Activated CD8-positive, alpha-beta memory T cell treated with anti-CD3 and anti-CD28 coated beads, Interleukin-2, amount 50 U/mL, for 1 hour (primary cell): ENCODE measurements around the gene CPNE6.

Experiments used
- DNase-seq: peaks from one replicate; pipeline ENCODE4 v3.0.0-alpha.2; 2020; ENCODE audit errors: extremely low read depth

The CPNE6 gene

DNA sequence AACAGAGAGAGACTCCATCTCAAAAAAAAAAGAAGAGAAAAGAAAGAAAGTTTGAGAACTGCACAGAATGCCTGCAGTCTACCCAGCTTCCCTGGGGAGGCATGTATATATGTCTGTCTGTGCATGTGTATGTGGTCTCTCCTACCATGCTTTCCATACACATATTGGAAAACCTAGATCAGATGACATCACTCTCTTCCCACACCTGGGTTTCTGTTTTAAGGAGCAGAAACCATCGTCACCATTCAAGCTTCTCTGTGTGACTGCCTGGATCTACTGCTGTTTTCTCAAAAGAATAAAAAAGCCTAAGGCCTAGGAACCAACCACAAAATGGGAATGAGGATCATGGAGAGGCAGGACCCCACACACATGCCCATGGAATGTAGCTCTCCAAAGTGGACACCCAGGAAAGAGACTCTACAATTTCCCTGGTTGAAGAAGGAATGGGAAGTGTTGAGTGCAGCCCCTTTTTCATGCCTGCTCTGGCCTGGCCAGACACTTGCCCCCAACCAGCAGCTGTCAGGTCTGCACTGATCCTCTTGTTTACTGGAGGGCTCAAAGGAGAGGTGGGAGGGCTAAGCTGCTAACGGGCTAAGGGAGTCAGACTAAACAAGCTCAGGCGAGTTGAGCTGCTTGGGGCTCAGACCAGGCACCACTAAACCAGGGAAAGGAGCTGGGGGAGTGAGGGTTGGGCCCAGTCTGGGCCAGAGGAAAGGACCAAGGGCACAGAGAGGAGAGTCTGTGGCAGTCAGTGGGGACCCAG, 15.0 kb downstream of the CPNE6 start:
- DNase-seq: no peak

DNA sequence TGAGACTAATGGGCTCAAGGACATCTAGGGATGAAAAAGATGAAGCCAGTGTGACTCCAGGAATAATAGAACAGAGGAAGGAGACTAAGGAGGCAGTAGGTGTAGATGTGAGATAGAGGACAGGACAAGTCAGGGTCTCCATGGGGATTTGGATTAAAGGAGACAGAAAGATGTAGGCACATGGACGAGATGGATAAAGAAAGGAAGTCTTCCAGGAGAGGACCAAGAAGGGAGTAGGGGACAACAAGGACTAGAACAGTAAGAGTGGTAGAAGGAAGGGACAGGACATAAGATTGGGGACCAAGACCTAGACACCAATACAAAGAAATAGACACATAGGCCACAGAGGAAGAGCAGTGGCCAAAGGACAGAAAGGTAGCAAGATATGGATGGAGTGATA, 15.6 kb downstream of the CPNE6 start:
- DNase-seq: no peak

DNA sequence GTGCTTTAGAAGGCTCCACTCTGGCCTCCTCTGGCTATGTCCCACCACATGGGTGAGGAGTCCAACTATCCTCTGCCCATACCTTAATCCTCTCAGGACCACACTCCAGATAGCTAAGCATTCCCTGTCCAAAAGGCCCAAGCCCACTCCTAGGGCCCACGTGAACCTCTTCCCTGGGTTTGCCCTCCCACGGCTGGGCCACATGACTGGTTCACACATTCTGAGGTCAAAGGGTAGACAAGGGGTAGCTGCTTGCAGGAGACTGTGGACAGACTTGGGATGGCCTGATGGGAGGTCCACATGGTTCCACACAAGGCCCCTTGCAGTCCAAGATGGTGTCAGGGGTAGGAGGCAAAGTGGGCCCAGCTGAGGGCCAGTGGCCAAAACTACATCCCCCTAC, 16.7 kb downstream of the CPNE6 start:
- no peak for DNase-seq

DNA sequence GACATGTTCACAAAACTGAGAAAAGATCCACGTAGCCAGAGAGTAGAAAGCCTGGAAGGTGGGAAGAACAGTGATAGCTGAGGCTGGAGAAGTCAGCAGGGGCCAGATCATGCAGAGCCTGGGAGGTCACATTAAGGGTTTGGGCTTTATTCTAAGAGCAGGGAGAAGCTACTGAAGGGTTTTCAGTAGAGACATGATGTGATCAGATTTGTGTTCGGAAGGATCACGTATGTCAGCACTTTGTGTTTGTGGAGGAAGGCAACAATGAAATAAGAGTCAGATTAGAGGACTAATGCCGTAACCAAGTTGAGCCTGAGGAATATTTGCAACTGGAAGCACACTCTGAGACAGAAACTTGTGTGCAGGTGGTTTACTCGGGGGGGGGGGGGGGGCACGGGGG, 18.5 kb downstream of the CPNE6 start:
- no peak for DNase-seq

DNA sequence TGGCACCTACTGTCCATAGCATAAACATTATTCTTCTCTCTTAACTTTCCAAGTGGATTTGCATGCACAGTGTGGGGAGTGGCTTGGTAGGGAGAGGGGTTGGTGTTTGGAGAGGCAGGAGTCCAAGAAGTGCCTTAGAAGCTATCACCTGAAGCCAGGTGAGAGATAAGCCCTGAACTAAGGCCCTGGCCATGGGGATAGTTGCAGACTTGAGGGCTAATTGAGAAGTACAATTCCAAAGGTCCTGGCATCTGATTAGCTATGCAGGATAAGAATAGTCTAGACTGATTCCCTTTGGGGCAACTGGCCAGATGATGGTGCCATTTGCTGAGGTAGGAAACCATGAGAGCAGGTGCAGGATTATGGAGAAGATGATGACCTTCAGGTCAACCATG, 20.7 kb downstream of the CPNE6 start:
- DNase-seq: no peak

DNA sequence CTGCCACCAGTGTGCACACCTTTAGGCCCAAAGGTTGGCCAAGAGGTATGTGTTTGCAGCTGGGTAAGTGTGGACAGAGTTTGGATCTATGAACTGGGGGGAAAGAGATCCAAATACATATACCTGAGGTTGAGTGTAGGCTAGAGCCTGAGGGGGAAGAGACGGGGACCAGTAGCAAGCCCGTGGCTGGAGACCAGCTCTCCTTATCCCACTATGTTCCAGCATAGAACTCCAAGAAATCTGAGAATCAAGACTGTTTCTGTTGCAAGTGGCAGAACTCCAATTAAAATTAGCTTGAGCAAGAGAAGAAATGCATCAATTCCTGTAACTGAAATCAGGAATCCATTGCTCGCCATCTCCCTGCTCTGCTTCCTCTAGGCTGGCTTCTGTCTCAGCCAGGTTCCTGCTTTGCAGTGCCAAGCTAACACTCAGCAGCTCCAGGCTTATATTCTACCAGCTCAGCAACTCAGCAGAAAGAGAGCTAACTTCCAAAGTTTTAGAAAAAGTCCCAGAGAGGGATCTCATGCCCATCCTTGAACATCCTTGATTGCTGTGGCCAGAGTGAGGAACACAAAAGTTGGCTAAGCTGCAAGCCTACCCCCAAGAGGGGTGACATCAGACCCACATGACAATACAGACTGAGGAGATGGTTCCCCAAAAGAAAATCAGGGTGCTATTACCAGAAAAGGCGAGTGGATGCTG, 21.3 kb downstream of the CPNE6 start:
- no peak for DNase-seq

DNA sequence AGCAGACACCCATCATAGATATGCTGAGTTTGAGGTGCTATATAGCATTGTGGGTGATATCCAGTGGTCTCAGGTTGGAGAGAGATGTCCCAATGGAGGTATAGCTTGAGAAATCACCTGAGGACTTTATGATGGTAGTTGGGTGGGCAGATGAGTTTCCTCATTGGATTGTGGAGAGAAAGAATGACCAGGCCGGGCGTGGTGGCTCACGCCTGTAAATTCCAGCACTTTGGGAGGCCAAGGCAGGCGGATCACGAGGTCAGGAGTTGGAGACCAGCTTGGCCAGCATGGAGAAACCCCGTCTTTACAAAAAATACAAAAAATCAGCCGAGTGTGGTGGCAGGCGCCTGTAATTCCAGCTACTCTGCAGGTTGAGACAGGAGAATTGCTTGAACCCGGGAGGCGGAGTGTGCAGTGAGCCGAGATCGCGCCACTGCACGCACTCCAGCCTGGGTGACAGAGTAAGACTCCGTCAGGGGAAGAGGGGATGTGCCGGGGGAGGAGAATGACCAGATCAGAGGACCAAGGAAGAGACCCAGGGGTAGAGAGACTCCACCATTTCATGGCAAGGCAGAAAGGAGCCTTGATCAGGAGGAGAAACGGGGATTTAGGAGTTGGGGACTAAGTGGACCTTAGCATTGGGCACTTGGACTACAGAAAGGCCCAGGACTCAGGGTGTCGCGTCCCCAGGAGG, 22.0 kb downstream of the CPNE6 start:
- DNase-seq: no peak

DNA sequence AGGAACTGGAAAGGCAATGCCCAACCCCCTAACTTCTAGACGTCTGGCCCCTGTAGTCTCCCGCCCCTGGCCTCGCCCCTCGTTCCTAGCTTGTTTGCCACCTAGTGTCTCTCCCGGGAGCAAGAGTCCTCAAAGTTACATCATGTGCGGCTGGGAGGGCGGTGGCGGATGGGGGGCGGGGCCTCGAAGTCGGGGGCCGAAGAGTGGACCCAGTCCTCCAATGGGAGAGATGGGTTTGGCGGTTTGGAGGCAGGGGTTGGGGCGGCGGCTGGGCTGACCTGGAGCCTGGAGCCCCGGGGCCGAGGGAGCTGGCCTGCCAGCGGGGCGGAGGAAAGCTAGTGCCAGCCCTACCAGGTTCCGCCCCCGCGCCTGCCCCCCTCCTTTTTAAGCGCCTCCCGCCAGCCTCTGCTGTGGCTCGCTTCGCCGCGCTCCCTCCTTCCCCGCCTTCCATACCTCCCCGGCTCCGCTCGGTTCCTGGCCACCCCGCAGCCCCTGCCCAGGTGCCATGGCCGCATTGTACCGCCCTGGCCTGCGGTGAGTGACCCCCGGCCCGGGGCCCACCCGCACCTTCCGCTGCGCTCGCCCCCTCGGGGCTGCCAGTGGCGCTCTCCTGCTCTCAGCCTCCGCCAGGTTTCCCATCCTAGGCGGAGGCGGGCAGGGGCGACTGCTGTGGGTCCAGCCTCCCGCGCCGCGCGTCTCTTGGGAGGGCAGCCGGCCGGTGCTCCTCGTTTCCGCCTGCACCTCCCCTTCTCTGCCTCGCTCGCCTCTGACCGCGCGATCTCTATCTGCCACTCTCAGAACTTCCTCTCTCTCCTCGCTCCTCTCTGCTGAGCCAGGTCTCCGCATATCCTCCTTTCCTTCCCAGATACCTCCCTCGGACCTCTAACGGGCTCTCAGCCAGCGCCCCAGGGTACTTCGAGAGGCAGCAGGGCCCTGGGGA, 22.8 kb downstream of the CPNE6 start, which contains the start of gene PCK2:
Gene PCK2 (plus strand): TSS at position 411 of the 940 bp plus-strand sequence. CDS start 95 bp downstream, at position 506.
- DNase-seq: no peak

DNA sequence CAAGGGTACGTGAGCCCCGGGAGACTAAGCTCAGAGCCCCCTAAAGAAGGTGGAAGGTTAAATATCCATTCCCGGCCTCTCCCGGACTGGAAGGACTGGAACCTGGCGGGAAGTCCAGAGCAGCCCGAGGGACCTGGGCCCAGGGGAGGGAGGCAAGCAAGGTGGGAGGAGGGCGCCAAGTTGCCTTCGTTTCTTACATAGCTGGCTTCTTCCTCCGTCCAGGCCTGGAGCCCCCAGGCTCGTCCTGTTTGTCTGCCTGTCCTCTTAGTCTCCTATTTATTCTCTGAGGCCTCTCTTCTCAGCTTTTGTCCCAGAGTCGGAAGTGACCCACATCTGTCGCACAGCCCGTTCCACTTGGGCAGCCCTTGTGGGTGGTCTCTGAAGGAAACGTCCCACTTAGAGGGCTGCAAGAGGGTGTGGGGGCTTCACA, 23.5 kb downstream of the CPNE6 start:
- DNase-seq: no peak

DNA sequence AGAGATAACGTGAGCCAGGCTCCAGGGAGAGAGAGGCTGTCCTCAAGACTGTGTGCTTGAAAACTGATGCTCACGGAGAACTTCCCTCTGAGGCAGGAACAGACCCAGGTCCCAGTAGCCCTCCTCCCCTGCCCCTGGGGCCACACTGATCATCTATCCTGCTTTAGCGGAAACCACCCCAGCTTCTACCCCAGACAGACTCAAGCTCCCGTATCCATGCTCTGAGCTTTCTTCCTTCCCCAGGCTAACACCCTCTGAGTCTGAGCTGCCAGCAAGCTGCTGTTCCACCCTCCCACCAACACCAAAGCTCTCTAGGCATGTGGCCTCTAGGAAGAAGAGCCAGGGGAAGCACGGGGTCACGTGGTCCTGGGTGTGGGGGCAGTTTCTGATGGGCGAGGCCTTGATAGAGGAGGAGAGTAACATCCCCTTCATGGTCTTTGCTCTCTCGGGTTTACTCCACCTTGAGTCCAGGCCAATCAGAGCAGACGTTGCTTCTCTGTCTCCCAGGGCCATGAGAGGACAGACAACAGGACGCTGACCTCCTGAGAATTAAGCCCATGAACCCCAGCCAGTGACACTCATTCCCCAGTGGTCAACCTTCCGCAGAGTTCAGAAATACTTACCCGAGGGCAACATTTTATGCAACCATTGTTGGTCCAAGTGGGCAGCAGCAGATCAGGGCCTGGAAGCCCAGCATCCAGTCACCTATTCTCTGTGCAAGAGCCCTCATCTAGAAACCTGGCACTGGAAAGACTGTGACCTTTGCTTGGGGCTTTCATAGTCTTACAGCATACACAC, 24.1 kb downstream of the CPNE6 start:
- no peak for DNase-seq

DNA sequence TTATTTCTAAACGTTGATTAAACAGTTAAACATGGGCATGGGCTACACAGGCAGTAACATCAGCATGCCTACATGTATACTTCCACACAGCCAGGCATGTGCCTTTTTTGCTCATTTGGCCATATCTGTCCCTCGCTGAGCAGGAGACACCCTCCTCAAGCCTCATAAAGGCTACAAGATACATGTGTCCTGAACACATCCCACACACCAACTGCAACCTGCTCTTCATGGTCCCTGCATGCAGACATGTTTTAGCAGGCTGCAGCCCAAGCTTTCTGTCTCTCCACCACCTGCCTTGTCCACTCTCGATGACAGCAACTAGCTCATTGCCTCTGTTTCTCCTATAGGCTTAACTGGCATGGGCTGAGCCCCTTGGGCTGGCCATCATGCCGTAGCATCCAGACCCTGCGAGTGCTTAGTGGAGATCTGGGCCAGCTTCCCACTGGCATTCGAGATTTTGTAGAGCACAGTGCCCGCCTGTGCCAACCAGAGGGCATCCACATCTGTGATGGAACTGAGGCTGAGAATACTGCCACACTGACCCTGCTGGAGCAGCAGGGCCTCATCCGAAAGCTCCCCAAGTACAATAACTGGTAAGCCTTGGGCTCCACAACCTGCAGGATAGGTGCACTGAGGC, 25.3 kb downstream of the CPNE6 start:
- DNase-seq: no peak

DNA sequence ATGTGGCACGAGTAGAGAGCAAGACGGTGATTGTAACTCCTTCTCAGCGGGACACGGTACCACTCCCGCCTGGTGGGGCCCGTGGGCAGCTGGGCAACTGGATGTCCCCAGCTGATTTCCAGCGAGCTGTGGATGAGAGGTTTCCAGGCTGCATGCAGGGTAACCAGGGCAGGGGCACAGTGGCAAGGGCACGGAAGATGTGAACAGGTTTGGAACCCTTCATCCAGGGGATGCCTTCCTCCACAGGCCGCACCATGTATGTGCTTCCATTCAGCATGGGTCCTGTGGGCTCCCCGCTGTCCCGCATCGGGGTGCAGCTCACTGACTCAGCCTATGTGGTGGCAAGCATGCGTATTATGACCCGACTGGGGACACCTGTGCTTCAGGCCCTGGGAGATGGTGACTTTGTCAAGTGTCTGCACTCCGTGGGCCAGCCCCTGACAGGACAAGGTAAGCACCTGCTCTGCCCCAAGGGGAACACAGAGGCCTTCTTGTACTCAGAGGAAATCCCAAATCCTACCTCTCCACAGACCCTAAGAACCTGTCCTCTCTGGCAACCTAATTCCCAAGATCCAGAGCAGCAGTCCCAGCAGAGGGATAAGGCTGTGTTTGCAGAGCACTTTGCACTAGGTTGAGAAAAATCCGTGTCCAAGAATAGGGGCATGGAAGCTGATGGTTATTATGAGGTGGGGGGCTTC, 27.0 kb downstream of the CPNE6 start:
- no peak for DNase-seq

DNA sequence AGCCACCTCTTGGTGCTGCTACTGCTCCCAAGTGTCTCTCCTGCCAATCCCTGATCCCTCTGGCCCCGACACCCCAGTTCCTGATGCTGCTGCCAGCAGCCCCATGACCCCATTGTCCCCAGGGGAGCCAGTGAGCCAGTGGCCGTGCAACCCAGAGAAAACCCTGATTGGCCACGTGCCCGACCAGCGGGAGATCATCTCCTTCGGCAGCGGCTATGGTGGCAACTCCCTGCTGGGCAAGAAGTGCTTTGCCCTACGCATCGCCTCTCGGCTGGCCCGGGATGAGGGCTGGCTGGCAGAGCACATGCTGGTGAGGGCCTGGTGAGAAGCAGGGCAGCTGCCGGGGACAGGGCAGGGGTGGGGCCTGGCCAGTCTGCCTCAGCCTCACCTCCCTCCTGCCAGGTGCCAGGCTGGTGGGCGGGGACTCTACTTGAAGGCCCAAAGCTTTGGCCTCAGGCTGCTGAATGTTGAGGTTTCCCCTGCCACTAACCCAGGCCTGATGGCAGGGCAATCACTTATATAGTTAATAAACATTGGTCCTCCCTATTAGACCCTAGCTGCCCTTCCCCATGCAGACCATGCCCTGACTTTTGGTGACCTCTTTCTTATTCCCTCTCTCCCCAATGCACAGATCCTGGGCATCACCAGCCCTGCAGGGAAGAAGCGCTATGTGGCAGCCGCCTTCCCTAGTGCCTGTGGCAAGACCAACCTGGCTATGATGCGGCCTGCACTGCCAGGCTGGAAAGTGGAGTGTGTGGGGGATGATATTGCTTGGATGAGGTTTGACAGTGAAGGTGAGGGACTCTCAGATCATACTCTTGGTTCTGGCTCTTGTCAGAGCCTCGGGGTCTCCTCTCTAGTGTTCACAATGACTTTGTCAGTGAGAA, 27.8 kb downstream of the CPNE6 start:
- DNase-seq: no peak

DNA sequence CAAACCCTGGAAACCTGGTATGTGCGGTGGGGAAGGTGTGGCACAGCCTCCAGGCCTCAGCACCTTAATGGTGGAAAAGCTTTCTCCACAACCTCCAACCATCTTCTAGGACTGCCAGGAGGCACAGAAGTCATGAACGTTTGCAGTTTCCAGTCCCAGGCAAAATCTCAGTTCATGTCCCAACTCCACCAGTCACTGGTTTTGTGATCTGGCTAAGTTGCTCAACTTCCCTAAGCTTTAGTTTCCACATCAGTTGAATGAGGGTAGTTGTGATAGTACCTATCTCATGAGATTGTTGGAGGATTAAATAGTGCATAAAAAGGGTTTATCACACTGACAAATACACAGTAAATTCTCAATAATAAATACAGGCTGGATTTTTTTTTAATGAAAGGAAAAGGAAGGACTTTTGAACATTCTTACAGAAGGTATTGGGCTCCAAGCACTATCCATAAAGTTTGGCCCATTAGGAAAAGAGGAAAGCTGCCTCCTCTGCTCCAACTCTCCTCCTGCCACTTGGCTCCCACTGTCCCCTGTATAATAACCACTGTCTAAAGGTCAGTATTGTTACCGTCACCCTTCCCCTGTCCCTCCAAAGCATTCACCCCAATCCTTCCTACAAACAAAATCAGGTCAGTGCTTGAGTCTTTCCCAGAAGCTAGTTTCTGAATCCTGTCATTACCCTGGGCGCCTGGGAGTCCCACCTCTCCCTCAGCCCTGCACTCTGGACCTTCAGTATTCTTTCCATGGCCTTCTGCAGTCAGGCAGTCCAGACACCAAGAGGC, 29.0 kb downstream of the CPNE6 start:
- no peak for DNase-seq

DNA sequence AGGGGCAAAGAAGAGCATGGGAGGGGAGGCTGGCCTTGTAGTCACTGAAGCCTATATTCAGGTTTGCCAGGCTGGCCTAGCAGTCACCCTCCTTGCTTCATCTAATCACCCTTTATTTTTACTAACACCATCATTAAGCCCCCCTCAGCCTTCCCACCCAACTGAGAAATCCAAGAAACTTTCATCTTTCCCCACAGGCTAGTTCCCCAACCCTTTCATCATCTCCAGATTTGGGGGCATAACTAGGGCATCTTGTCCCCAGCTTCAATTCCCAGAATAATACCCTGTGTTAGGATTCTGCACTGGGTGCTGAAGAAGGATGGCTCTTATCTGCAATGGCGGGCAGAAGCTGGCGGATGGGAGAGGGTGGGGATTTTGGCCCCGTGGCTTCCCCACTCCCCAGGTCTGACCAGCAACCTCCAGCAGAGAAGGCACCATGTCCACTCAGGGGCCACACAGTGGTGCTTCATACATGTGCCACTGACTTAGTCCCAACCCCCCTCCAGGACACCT, 29.7 kb downstream of the CPNE6 start:
- no peak for DNase-seq

DNA sequence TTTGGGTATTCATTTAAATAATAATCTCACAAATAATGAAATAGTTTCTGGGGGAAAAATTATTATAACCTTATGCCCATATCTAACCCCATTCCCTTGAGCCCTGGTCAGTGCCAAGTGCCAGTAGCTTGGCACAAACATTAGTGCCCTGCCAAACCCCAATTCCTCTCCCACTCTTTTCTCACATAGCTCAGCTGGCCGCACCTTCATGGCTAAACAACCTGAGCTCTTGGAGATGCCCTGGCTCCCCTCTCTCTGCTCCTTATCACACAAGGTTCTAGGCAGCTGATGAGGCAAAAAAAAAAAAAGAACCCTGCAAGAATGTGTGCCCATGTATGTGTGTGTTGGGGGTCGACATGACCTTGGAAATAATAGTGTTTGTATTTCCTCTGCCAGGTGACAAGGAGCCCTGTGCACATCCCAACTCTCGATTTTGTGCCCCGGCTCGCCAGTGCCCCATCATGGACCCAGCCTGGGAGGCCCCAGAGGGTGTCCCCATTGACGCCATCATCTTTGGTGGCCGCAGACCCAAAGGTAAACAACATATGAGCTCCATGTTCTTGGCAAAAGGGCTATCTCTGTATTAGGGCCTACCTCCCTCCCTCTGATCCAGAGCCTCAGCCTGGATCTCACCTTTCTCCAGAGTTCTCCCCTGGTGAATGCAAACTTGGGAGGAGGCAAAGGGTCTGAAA, 31.1 kb downstream of the CPNE6 start:
- DNase-seq: no peak

DNA sequence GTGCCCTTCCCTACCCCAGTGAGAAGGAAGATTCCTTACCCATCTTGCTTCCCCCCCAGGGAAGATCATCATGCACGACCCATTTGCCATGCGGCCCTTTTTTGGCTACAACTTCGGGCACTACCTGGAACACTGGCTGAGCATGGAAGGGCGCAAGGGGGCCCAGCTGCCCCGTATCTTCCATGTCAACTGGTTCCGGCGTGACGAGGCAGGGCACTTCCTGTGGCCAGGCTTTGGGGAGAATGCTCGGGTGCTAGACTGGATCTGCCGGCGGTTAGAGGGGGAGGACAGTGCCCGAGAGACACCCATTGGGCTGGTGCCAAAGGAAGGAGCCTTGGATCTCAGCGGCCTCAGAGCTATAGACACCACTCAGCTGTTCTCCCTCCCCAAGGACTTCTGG, 32.1 kb downstream of the CPNE6 start:
- no peak for DNase-seq
